ENCODE results near the gene TIE1. TPM values are rescaled to one million over a fixed set of nuclear protein-coding genes. Genes with fewer than 3 reads are reported as not detected.

Gene TIE1
- total RNA-seq, 1 experiment from 2014 or later, result 1.2 TPM

DNA sequence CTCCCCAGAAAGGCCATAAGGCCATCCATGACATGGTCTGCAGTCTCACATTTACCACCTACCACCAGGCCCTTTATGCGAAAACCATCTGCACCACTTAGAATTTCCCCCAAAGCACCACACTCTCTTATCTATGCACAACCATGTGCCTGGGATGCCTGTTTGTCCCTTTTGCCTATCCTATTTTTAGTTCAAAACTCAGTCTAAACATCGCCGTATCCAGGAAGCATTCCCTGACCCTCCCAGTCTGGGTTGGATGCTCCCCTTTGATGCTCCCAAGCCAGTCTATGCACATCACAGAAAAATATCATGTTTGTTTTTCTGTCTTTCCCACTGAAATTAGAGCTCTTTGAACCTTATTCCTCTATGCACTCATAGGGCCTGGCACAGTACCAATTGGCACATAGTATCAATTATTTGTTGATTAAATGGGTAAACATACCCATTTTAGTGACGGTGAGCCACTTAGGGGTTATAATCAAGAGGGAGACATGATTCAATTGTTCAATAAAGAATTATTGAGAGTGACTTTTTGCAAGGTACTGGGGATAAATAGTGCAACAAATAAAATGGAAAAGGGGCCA lies 43.6 kb downstream of the TIE1 start:
- TF ChIP-seq, protein P1, sequence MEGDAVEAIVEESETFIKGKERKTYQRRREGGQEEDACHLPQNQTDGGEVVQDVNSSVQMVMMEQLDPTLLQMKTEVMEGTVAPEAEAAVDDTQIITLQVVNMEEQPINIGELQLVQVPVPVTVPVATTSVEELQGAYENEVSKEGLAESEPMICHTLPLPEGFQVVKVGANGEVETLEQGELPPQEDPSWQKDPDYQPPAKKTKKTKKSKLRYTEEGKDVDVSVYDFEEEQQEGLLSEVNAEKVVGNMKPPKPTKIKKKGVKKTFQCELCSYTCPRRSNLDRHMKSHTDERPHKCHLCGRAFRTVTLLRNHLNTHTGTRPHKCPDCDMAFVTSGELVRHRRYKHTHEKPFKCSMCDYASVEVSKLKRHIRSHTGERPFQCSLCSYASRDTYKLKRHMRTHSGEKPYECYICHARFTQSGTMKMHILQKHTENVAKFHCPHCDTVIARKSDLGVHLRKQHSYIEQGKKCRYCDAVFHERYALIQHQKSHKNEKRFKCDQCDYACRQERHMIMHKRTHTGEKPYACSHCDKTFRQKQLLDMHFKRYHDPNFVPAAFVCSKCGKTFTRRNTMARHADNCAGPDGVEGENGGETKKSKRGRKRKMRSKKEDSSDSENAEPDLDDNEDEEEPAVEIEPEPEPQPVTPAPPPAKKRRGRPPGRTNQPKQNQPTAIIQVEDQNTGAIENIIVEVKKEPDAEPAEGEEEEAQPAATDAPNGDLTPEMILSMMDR (conservative IDR thresholded peaks at IDR 0.05), result no peak
- WGBS (ENCODE audit: extremely low coverage, insufficient read length, low lambda C conversion rate), result no CpG with 5 or more reads among the region's 4 CpGs
- no peaks in the 10 kb centered on the region for H4K20me1 ChIP-seq (ENCODE audit: control insufficient read depth, insufficient read depth, insufficient read length)
- H2BK15ac ChIP-seq (ENCODE audit: low read depth, low read length), result no peak overlapping the region
- Mint-ChIP-seq H3K9me3 (no peaks in the 10 kb centered on the region), H3K27me3 (ENCODE audit: low read depth) (peaks cover 29% of the 10 kb centered on the region), H3K4me3 (no peak overlapping the region), H3K36me3 (ENCODE audit: insufficient read depth in 1 of 3, low read depth in 3 of 3) (no peaks in the 10 kb centered on the region), H3K27ac (no peak overlapping the region), H3K4me1 (peaks cover 25 to 32% of the 10 kb centered on the region in 2 experiments)
- no peak overlapping the region for H4K5ac ChIP-seq (ENCODE audit: insufficient read length, low read depth, low read length)
- no peak overlapping the region for H3K14ac ChIP-seq (ENCODE audit: insufficient read depth, low read length)
- no peak overlapping the region for H3K56ac ChIP-seq (ENCODE audit: insufficient read length, low read depth, low read length)
- H2BK120ac ChIP-seq (ENCODE audit: low read depth, low read length, poor library complexity, severe bottlenecking), result no peak overlapping the region
- H3K9ac ChIP-seq (ENCODE audit: extremely low read depth, insufficient read length, low read length), result no peak overlapping the region
- H2BK12ac ChIP-seq (ENCODE audit: insufficient read length, low read depth, low read length), result no peak overlapping the region
- no peaks in the 10 kb centered on the region for H3K79me1 ChIP-seq (ENCODE audit: insufficient read depth, low read depth, low read length, poor library complexity, severe bottlenecking)
- H3K23ac ChIP-seq (ENCODE audit: insufficient read length, low read depth, low read length), result no peak overlapping the region
- H3K18ac ChIP-seq (ENCODE audit: insufficient read length, low read depth, low read length), result no peak overlapping the region
- H3K79me2 ChIP-seq (ENCODE audit: insufficient read depth, low read length), result no peaks in the 10 kb centered on the region
- no peak overlapping the region for H2AFZ ChIP-seq (ENCODE audit: low read length)
- no peak overlapping the region for H2BK20ac ChIP-seq (ENCODE audit: low read depth, low read length, poor library complexity, severe bottlenecking)
- H3K9me3 ChIP-seq (ENCODE audit: control insufficient read depth, low read depth, low read length), result no peaks in the 10 kb centered on the region
- no peak overlapping the region for H2AK5ac ChIP-seq (ENCODE audit: insufficient read length, low read length)
- no peak overlapping the region for H4K91ac ChIP-seq (ENCODE audit: insufficient read length, low read depth, low read length)
- no peak overlapping the region for H3K4ac ChIP-seq (ENCODE audit: low read depth, low read length)
- peaks cover 4% of the 10 kb centered on the region for H3K27me3 ChIP-seq (ENCODE audit: insufficient read depth, low read length)
- no peak overlapping the region for H3K27ac ChIP-seq (ENCODE audit: insufficient read length, low read depth, low read length)
- H3K23me2 ChIP-seq (ENCODE audit: insufficient read length, low read depth, low read length, poor library complexity, severe bottlenecking), result peaks cover 6% of the 10 kb centered on the region
- H3K4me1 ChIP-seq (ENCODE audit: insufficient read depth, low read length), result no peaks in the 10 kb centered on the region; the same call in 1 of the 2 replicates
- no peak overlapping the region for H2BK5ac ChIP-seq (ENCODE audit: insufficient read length, low read length)
- H3K4me2 ChIP-seq (ENCODE audit: insufficient read depth, insufficient read length, low read length), result no peak overlapping the region
- no peak overlapping the region for H3T11ph ChIP-seq (ENCODE audit: low read length)
- no peak for DNase-seq
- no peak overlapping the region for H4K8ac ChIP-seq (replicated peaks; ENCODE audit: insufficient read length, low read depth, low read length)
